ENCODE data around the gene MAP3K12.
A peak's percentile ranks its signal among the peaks of the same experiment; 100 is the strongest.
"Not testable (repeated sequence)": the region's sequence is repeated elsewhere in the genome, so short reads cannot be mapped to it uniquely, and the experiment has no call there.

Gene MAP3K12

GRCh38 chr12:53499266-53500141 lies at the start of gene MAP3K12:
TSS of gene MAP3K12 (minus strand) at chr12:53499458. CDS start at chr12:53487391, 12,067 bp downstream.
- DNase-seq, result no peak

GRCh38 chr12:53548354-53548753 lies 49.1 kb upstream of the MAP3K12 start:
- not testable (repeated sequence) for DNase-seq

- no peak for DNase-seq
Observed at GRCh38 chr12:53543539-53543938, 44.3 kb upstream of the MAP3K12 start.

GRCh38 chr12:53539526-53539925 lies 40.3 kb upstream of the MAP3K12 start:
- DNase-seq, result no peak

- no peak for DNase-seq
Observed at GRCh38 chr12:53538209-53538689, 39.0 kb upstream of the MAP3K12 start.

GRCh38 chr12:53536962-53537361 lies 37.7 kb upstream of the MAP3K12 start:
- no peak for DNase-seq

GRCh38 chr12:53533471-53533870 lies 34.2 kb upstream of the MAP3K12 start:
- DNase-seq, result no peak

GRCh38 chr12:53532524-53533445 lies 33.5 kb upstream of the MAP3K12 start:
- DNase-seq, result no peak

- no peak for DNase-seq
Observed at GRCh38 chr12:53532021-53532420, 32.8 kb upstream of the MAP3K12 start.

GRCh38 chr12:53530920-53531319 lies 31.7 kb upstream of the MAP3K12 start:
- no peak for DNase-seq

- DNase-seq, result no peak
Observed at GRCh38 chr12:53530061-53530460, 30.8 kb upstream of the MAP3K12 start.

GRCh38 chr12:53524476-53524875 lies 25.2 kb upstream of the MAP3K12 start:
- DNase-seq, result no peak

GRCh38 chr12:53523131-53523530 lies 23.9 kb upstream of the MAP3K12 start:
- no peak for DNase-seq

- DNase-seq, result no peak
Observed at GRCh38 chr12:53518381-53518780, 19.1 kb upstream of the MAP3K12 start.

GRCh38 chr12:53516758-53517455 lies 17.6 kb upstream of the MAP3K12 start:
- no peak for DNase-seq

- no peak for DNase-seq
Observed at GRCh38 chr12:53515291-53515680, 16.0 kb upstream of the MAP3K12 start.

- no peak for DNase-seq
Observed at GRCh38 chr12:53514628-53515290, 15.5 kb upstream of the MAP3K12 start.

GRCh38 chr12:53513712-53514410 lies 14.6 kb upstream of the MAP3K12 start:
- DNase-seq, result no peak

GRCh38 chr12:53510181-53510812 lies 11.0 kb upstream of the MAP3K12 start:
- DNase-seq, result no peak

- DNase-seq, result peak; percentile 70
Observed at GRCh38 chr12:53508534-53509170, 9.4 kb upstream of the MAP3K12 start.

- no peak for DNase-seq
Observed at GRCh38 chr12:53507603-53507885, 8.3 kb upstream of the MAP3K12 start.
